HG03575 (cell line): ENCODE measurements around the gene AFG3L2.

Source experiments
- ATAC-seq: cut with Tn5 transposase; IDR thresholded peaks from one replicate; pipeline ENCODE4 v1.9.1; 2021; ENCODE audit not compliant: unreplicated experiment, insufficient number of reproducible peaks, low FRiP score; ENCODE audit errors: extremely low read depth

The AFG3L2 gene

GRCh38 chr18:12291161-12291560 is 85.9 kb downstream of the AFG3L2 start:
- ATAC-seq, result no peak

GRCh38 chr18:12290086-12290485 is 86.9 kb downstream of the AFG3L2 start:
- no peak for ATAC-seq

GRCh38 chr18:12288403-12288755 is 88.6 kb downstream of the AFG3L2 start:
- ATAC-seq, result no peak

- no peak for ATAC-seq
Observed at GRCh38 chr18:12287684-12288402, 89.2 kb downstream of the AFG3L2 start.

- no peak for ATAC-seq
Observed at GRCh38 chr18:12287131-12287681, 89.8 kb downstream of the AFG3L2 start.

- ATAC-seq, result no peak
Observed at GRCh38 chr18:12283666-12284065, 93.4 kb downstream of the AFG3L2 start.

- ATAC-seq, result no peak
Observed at GRCh38 chr18:12283256-12283655, 93.8 kb downstream of the AFG3L2 start.

- no peak for ATAC-seq
Observed at GRCh38 chr18:12282442-12283039, 94.5 kb downstream of the AFG3L2 start.

- no peak for ATAC-seq
Observed at GRCh38 chr18:12281861-12282260, 95.2 kb downstream of the AFG3L2 start.

- no peak for ATAC-seq
Observed at GRCh38 chr18:12279781-12280531, 97.1 kb downstream of the AFG3L2 start.
